ENCODE results near the gene MCU.

- TF ChIP-seq POLR2A (IDR thresholded peaks at IDR 0.05) (no peak), CTCF (IDR thresholded peaks at IDR 0.05) (no peak)
These were observed 191.9 kb downstream of the MCU start for GRCh38 chr10:72883861-72884260.

All from body of pancreas (tissue), 4 donors.